DMS114 treated with DMSO at 0.1 percent for 48 hours (cell line): ENCODE measurements around the gene LMNB1.
A peak's percentile ranks its signal among the peaks of the same experiment; 100 is the strongest.
"Not testable (repeated sequence)": the region's sequence is repeated elsewhere in the genome, so short reads cannot be mapped to it uniquely, and the experiment has no call there.

ENCODE experiments used
- DNase-seq: peaks from one replicate; lab custom pipeline; 2025; ENCODE audit not compliant: unreplicated experiment; lab: John Stamatoyannopoulos, UW

LMNB1 gene

GRCh38 chr5:126776499-126777256, at the start of gene LMNB1:
LMNB1 (plus strand) TSS chr5:126777136; CDS start chr5:126777509, 373 bp downstream.
- peak; percentile 93 for DNase-seq

- no peak for DNase-seq
Measured at GRCh38 chr5:126732716-126733115, 44.2 kb upstream of the LMNB1 start.

GRCh38 chr5:126734573-126734972, 42.4 kb upstream of the LMNB1 start:
- not testable (repeated sequence) for DNase-seq

GRCh38 chr5:126736141-126736540, 40.8 kb upstream of the LMNB1 start:
- no peak for DNase-seq

GRCh38 chr5:126741361-126741760, 35.6 kb upstream of the LMNB1 start:
- DNase-seq = no peak

- DNase-seq = no peak
Measured at GRCh38 chr5:126742425-126742824, 34.5 kb upstream of the LMNB1 start.

- DNase-seq = no peak
Measured at GRCh38 chr5:126744836-126745235, 32.1 kb upstream of the LMNB1 start.

GRCh38 chr5:126745259-126745992, 31.5 kb upstream of the LMNB1 start:
- DNase-seq = no peak

GRCh38 chr5:126746290-126746689, 30.6 kb upstream of the LMNB1 start:
- DNase-seq = no peak

- DNase-seq = no peak
Measured at GRCh38 chr5:126752081-126752785, 24.7 kb upstream of the LMNB1 start.

- DNase-seq = no peak
Measured at GRCh38 chr5:126753227-126753626, 23.7 kb upstream of the LMNB1 start.

GRCh38 chr5:126754609-126755008, 22.3 kb upstream of the LMNB1 start:
- no peak for DNase-seq

GRCh38 chr5:126755593-126755992, 21.3 kb upstream of the LMNB1 start:
- no peak for DNase-seq

GRCh38 chr5:126757713-126758357, 19.1 kb upstream of the LMNB1 start:
- no peak for DNase-seq

- DNase-seq = no peak
Measured at GRCh38 chr5:126763371-126763770, 13.6 kb upstream of the LMNB1 start.

- DNase-seq = no peak
Measured at GRCh38 chr5:126769703-126770102, 7.2 kb upstream of the LMNB1 start.

- DNase-seq = not testable (repeated sequence)
Measured at GRCh38 chr5:126773536-126773935, 3.4 kb upstream of the LMNB1 start.

GRCh38 chr5:126774595-126774994, 2.3 kb upstream of the LMNB1 start:
- DNase-seq = not testable (repeated sequence)

- DNase-seq = peak; percentile 57
Measured at GRCh38 chr5:126777257-126777974, 480 bp downstream of the LMNB1 start.

GRCh38 chr5:126777975-126778674, 1.2 kb downstream of the LMNB1 start:
- peak; percentile 97 for DNase-seq
